ENCODE results near the gene SPATA18.

SPATA18 gene

GRCh38 chr4:52051213-52051614, at the start of gene SPATA18:
TSS of gene SPATA18 (plus strand) at chr4:52051304. CDS start at chr4:52051705, 401 bp downstream.
- DNase-seq (ENCODE audit: low read depth in 4 of 4, low spot score in 1 of 4), result no peak

GRCh38 chr4:52001616-52002015, 49.5 kb upstream of the SPATA18 start:
- no peak for DNase-seq (ENCODE audit: low read depth in 4 of 4, low spot score in 1 of 4)

GRCh38 chr4:52004414-52004813, 46.7 kb upstream of the SPATA18 start:
- no peak for DNase-seq (ENCODE audit: low read depth in 4 of 4, low spot score in 1 of 4)

- DNase-seq (ENCODE audit: low read depth in 4 of 4, low spot score in 1 of 4), result no peak
Observed at GRCh38 chr4:52005604-52006273, 45.4 kb upstream of the SPATA18 start.

GRCh38 chr4:52006887-52007286, 44.2 kb upstream of the SPATA18 start:
- no peak for DNase-seq (ENCODE audit: low read depth in 4 of 4, low spot score in 1 of 4)

GRCh38 chr4:52010986-52011385, 40.1 kb upstream of the SPATA18 start:
- no peak for DNase-seq (ENCODE audit: low read depth in 4 of 4, low spot score in 1 of 4)

GRCh38 chr4:52012651-52013050, 38.5 kb upstream of the SPATA18 start:
- no peak for DNase-seq (ENCODE audit: low read depth in 4 of 4, low spot score in 1 of 4)

- DNase-seq (ENCODE audit: low read depth in 4 of 4, low spot score in 1 of 4), result no peak
Observed at GRCh38 chr4:52014903-52015302, 36.2 kb upstream of the SPATA18 start.

- no peak for DNase-seq (ENCODE audit: low read depth in 4 of 4, low spot score in 1 of 4)
Observed at GRCh38 chr4:52015366-52015765, 35.7 kb upstream of the SPATA18 start.

- DNase-seq (ENCODE audit: low read depth in 4 of 4, low spot score in 1 of 4), result no peak
Observed at GRCh38 chr4:52016981-52017380, 34.1 kb upstream of the SPATA18 start.

- no peak for DNase-seq (ENCODE audit: low read depth in 4 of 4, low spot score in 1 of 4)
Observed at GRCh38 chr4:52017814-52018213, 33.3 kb upstream of the SPATA18 start.

GRCh38 chr4:52019936-52020657, 31.0 kb upstream of the SPATA18 start, which contains the start of gene LRRC66:
TSS of gene LRRC66 (minus strand) at chr4:52020363. CDS start at chr4:52017613, 2,750 bp downstream.
- no peak for DNase-seq (ENCODE audit: low read depth in 4 of 4, low spot score in 1 of 4)

GRCh38 chr4:52028970-52029369, 22.1 kb upstream of the SPATA18 start:
- DNase-seq (ENCODE audit: low read depth in 4 of 4, low spot score in 1 of 4), result no peak

GRCh38 chr4:52032005-52032404, 19.1 kb upstream of the SPATA18 start:
- no peak for DNase-seq (ENCODE audit: low read depth in 4 of 4, low spot score in 1 of 4)

- no peak for DNase-seq (ENCODE audit: low read depth in 4 of 4, low spot score in 1 of 4)
Observed at GRCh38 chr4:52035190-52035589, 15.9 kb upstream of the SPATA18 start.

GRCh38 chr4:52036886-52037530, 14.1 kb upstream of the SPATA18 start:
- DNase-seq (ENCODE audit: low read depth in 4 of 4, low spot score in 1 of 4), result no peak

- DNase-seq (ENCODE audit: low read depth in 4 of 4, low spot score in 1 of 4), result no peak
Observed at GRCh38 chr4:52037689-52038102, 13.4 kb upstream of the SPATA18 start.

GRCh38 chr4:52038103-52038912, 12.8 kb upstream of the SPATA18 start, which contains the start of gene SGCB:
TSS of gene SGCB (minus strand) at chr4:52038299. CDS start at chr4:52038259, 40 bp downstream.
- peak; percentile 45 to 63 (median 52) for DNase-seq (ENCODE audit: low read depth in 4 of 4, low spot score in 1 of 4)

GRCh38 chr4:52045028-52045427, 6.1 kb upstream of the SPATA18 start:
- DNase-seq (ENCODE audit: low read depth in 4 of 4, low spot score in 1 of 4), result no peak

- no peak for DNase-seq (ENCODE audit: low read depth in 4 of 4, low spot score in 1 of 4)
Observed at GRCh38 chr4:52049266-52049665, 1.8 kb upstream of the SPATA18 start.

Data from stimulated activated CD4-positive, alpha-beta T cell treated with anti-CD3 and anti-CD28 coated beads, Interleukin-1b, Interleukin-23, amount 100 ng/mL, for 24 hours (primary cell).